GM12878 (cell line): ENCODE data around the gene VSTM4. TPM values are rescaled to one million over a fixed set of nuclear protein-coding genes. Genes with fewer than 3 reads are reported as not detected.

Experiments
- ATAC-seq: fragments of 200-7000 bp; cut with Tn5 transposase; 3 replicates; pipeline ENCODE4 v1.9.1; 2020; ENCODE audit warnings: mild to moderate bottlenecking, moderate library complexity
- BruUV-seq: library from RNA; stranded (reverse); fragments of 400-500 nt; replicated peaks from 2 replicates; lab custom pipeline; 2021; lab: Mats Ljungman, UMichigan
- CTCF ChIA-PET: fragments of 300-600 bp; sonication (Branson Sonifier 250); formaldehyde crosslinking; extraction: SDS; loops from one replicate; lab custom pipeline; 2021; ENCODE audit warnings: inconsistent platforms; lab: Yijun Ruan, JAX
- POLR2A ChIA-PET: fragments of 350-600 bp; formaldehyde crosslinking; extraction: SDS; loops from one replicate; lab custom pipeline; 2021; ENCODE audit warnings: inconsistent platforms; lab: Charles Lee
- RAD21 ChIA-PET: fragments of 300-600 bp; sonication (Branson Sonifier 250); formaldehyde crosslinking; loops from one replicate; lab custom pipeline; 2023; ENCODE audit warnings: antibody characterized with exemption; ENCODE audit not compliant: unreplicated experiment; lab: Charles Lee
- SMC1A ChIA-PET: fragments of 300-600 bp; sonication (Branson Sonifier 250); formaldehyde crosslinking; loops from one replicate; lab custom pipeline; 2023; ENCODE audit not compliant: unreplicated experiment, uncharacterized antibody; lab: Charles Lee
- DNase-seq: peaks from one replicate; pipeline ENCODE4 v3.0.0-alpha.2; 2011; ENCODE audit warnings: low read depth, low spot score
- FAIRE-seq: peaks from 3 replicates; lab custom pipeline; 2011; peaks lifted over from hg19 to GRCh38; lab: Jason Lieb, UNC
- H2AFZ ChIP-seq: 2 replicates; pipeline ENCODE4 v1.6.0; 2011; ENCODE audit warnings: low read depth, low read length, control low read depth; ENCODE audit not compliant: control insufficient read depth
- H3K27ac ChIP-seq: 2 replicates; pipeline ENCODE4 v1.5.1; 2011; ENCODE audit warnings: control low read depth; ENCODE audit not compliant: control insufficient read depth, insufficient read depth
- H3K27me3 ChIP-seq, 2 experiments: replicated peaks in 1 of 2; 2 replicates each; pipeline versions ENCODE4 v1.6.0 to v1.6.1; 2011; ENCODE audit warnings: low read length in 1 of 2; ENCODE audit not compliant: control insufficient read depth in 2 of 2, insufficient read depth in 2 of 2
- H3K36me3 ChIP-seq, 2 experiments: 2 replicates each; pipeline ENCODE4 v1.5.1; 2011; ENCODE audit warnings: low read length in 1 of 2; ENCODE audit not compliant: control insufficient read depth in 2 of 2, insufficient read depth in 2 of 2
- H3K4me1 ChIP-seq: 2 replicates; pipeline ENCODE4 v1.6.1; 2011; ENCODE audit warnings: mild to moderate bottlenecking, low read length, moderate library complexity, mixed read lengths; ENCODE audit not compliant: control insufficient read depth, insufficient read depth
- H3K4me2 ChIP-seq: 2 replicates; pipeline ENCODE4 v1.6.0; 2011; ENCODE audit warnings: control low read depth; ENCODE audit not compliant: control insufficient read depth, insufficient read depth
- H3K4me3 ChIP-seq: fragments of 200-600 bp; sonication (generic); 2 replicates; pipeline ENCODE4 v1.5.1; 2016
- H3K79me2 ChIP-seq: 2 replicates; pipeline ENCODE4 v1.6.0; 2011; ENCODE audit warnings: low read length; ENCODE audit not compliant: control insufficient read depth, insufficient read depth
- H3K9ac ChIP-seq: 2 replicates; pipeline ENCODE4 v1.8.0; 2011; ENCODE audit warnings: low read length, control low read depth, mixed read lengths; ENCODE audit not compliant: control insufficient read depth, insufficient read depth
- H3K9me3 ChIP-seq: replicated peaks from 3 replicates; pipeline ENCODE4 v1.5.1; 2011; ENCODE audit warnings: mild to moderate bottlenecking, low read length; ENCODE audit not compliant: control insufficient read depth, insufficient read depth
- H4K20me1 ChIP-seq: 2 replicates; pipeline ENCODE4 v1.6.0; 2011; ENCODE audit not compliant: control insufficient read depth, insufficient read depth
- BCL11A ChIP-seq: IDR thresholded peaks from 2 replicates; pipeline ENCODE4 v1.6.1; 2011; ENCODE audit warnings: low read depth, low read length
- CHD2 ChIP-seq: IDR thresholded peaks from 2 replicates; pipeline ENCODE4 v1.6.1; 2011; ENCODE audit warnings: low read depth, low read length, improper control_type of control experiment, borderline replicate concordance
- CREM ChIP-seq: IDR thresholded peaks from 2 replicates; pipeline ENCODE4 v1.6.1; 2014; ENCODE audit warnings: antibody characterized with exemption, low read depth
- ELK1 ChIP-seq: IDR thresholded peaks from 2 replicates; pipeline ENCODE4 v1.6.1; 2012; ENCODE audit warnings: low read depth, low read length, improper control_type of control experiment
- ESRRA ChIP-seq: IDR thresholded peaks from 2 replicates; pipeline ENCODE4 v1.6.1; 2012; ENCODE audit warnings: mild to moderate bottlenecking, low read length, improper control_type of control experiment
- IKZF1 ChIP-seq: fragments of 450-650 bp; conservative IDR thresholded peaks from 2 replicates; pipeline ENCODE4 v1.6.1; 2017; ENCODE audit warnings: antibody characterized with exemption, mild to moderate bottlenecking
- IKZF2 ChIP-seq, 2 experiments: fragments of 450-650 bp; IDR thresholded peaks; 2 replicates each; pipeline ENCODE4 v1.6.1; 2017; ENCODE audit warnings: mild to moderate bottlenecking in 2 of 2, moderate library complexity in 2 of 2
- IRF5 ChIP-seq: fragments of 450-650 bp; IDR thresholded peaks from 2 replicates; pipeline ENCODE4 v1.6.1; 2017; ENCODE audit warnings: borderline replicate concordance
- LARP7 ChIP-seq: fragments of 450-650 bp; IDR thresholded peaks from 2 replicates; pipeline ENCODE4 v1.6.1; 2017; ENCODE audit warnings: mild to moderate bottlenecking
- MEF2B ChIP-seq: fragments of 450-650 bp; IDR thresholded peaks from 2 replicates; pipeline ENCODE4 v1.6.1; 2018; ENCODE audit warnings: mild to moderate bottlenecking, moderate library complexity; ENCODE audit not compliant: partially characterized antibody, poor library complexity, severe bottlenecking
- MTA2 ChIP-seq: fragments of 450-650 bp; IDR thresholded peaks from 2 replicates; pipeline ENCODE4 v1.6.1; 2016; ENCODE audit warnings: low read depth, mild to moderate bottlenecking, moderate library complexity
- NKRF ChIP-seq: fragments of 450-650 bp; conservative IDR thresholded peaks from 2 replicates; pipeline ENCODE4 v1.6.1; 2017; ENCODE audit warnings: mild to moderate bottlenecking, moderate library complexity
- NR2F1 ChIP-seq: fragments of 450-650 bp; conservative IDR thresholded peaks from 2 replicates; pipeline ENCODE4 v1.6.1; 2017; ENCODE audit warnings: mild to moderate bottlenecking
- RELB ChIP-seq: fragments of 450-650 bp; IDR thresholded peaks from 2 replicates; pipeline ENCODE4 v1.6.1; 2017; ENCODE audit warnings: low read depth, mild to moderate bottlenecking, moderate library complexity
- RFX5 ChIP-seq: IDR thresholded peaks from 2 replicates; pipeline ENCODE4 v1.6.1; 2011; ENCODE audit warnings: low read depth, low read length, improper control_type of control experiment
- RUNX3 ChIP-seq: IDR thresholded peaks from 2 replicates; pipeline ENCODE4 v1.6.1; 2012; ENCODE audit warnings: low read length, inconsistent platforms
- SP1 ChIP-seq: IDR thresholded peaks from one replicate; pipeline ENCODE4 v1.6.1; 2011; ENCODE audit warnings: low read depth, low read length
- TARDBP ChIP-seq: IDR thresholded peaks from 2 replicates; pipeline ENCODE4 v1.6.1; 2016; ENCODE audit warnings: borderline replicate concordance
- ZBED1 ChIP-seq: IDR thresholded peaks from 2 replicates; pipeline ENCODE4 v1.6.1; 2016; ENCODE audit warnings: borderline replicate concordance
- WGBS: methylation state at CpG from one replicate; pipeline ENCODE4 v1.1.6; 2016; ENCODE audit warnings: low lambda C conversion rate; ENCODE audit not compliant: insufficient replicate concordance, insufficient coverage; ENCODE audit errors: missing lambda C conversion rate; 5-methylcytosine and 5-hydroxymethylcytosine counted together
- in situ Hi-C: fragments of 300-500 bp; cut with MboI; formaldehyde crosslinking; loops from 9 replicates; pipeline ENCODE4 v1.14.3; 2018; ENCODE audit warnings: mixed read lengths
- intact Hi-C: fragments of 100-400 bp; cut with micrococcal nuclease; formaldehyde crosslinking; loops from one replicate; pipeline ENCODE4 v1.14.2; 2022; ENCODE audit not compliant: unreplicated experiment
- polyA plus RNA-seq, 11 experiments: library from polyadenylated mRNA; depleted of rRNA in 4 of 11; unstranded in 6 of 11; stranded (reverse) in 5 of 11; fragments of >200 nt; fragmentation: Nextera tagmentation in 4 of 11; fragmentation: Illumina TruSeq in 1 of 11; extraction: Ambion mirVana in 4 of 11; extraction: Trizol in 1 of 11; gene quantifications; 1 replicate in 1 of 11; 2 replicates in 10 of 11; pipeline versions ENCODE4 v1.2.1 to v1.2.3, GENCODE V29; 2011 to 2016; ENCODE audit warnings: inconsistent platforms in 2 of 11, missing spikeins in 2 of 11, low read depth in 1 of 11
- total RNA-seq, 4 experiments: library from RNA; depleted of rRNA in 3 of 4; stranded (reverse); fragments of >200 nt in 3 of 4; fragmentation: Illumina TruSeq in 1 of 4; extraction: Trizol in 1 of 4; gene quantifications; 2 replicates each; pipeline versions ENCODE4 v1.2.1 to v1.2.3, GENCODE V29; 2013 to 2021

VSTM4 gene
- total and polyA plus RNA-seq, 10 of the 15 experiments (the other 5 are each of a cell fraction or from before 2014, with no cell fraction given): 0.01 to 0.14 (median 0.02) TPM; not detected in 7

- no peaks in the 10 kb centered on the region for H3K36me3 ChIP-seq
- intact Hi-C loops (no loop called here), in situ Hi-C loops (no loop called here)
- H3K79me2 ChIP-seq: no peaks in the 10 kb centered on the region
- H3K4me3 ChIP-seq: no peak overlapping the region
- no peak overlapping the region for H3K9ac ChIP-seq
- no peak for FAIRE-seq
- POLR2A ChIA-PET: interaction anchor here (1.1 to 1.3 kb wide), 2 partner anchors 29 to 89 kb away, joined by 3 to 4 read pairs; no protein-coding TSS in a partner anchor
- no peak overlapping the region for H3K4me2 ChIP-seq
- H3K27ac ChIP-seq: no peak overlapping the region
- RAD21 ChIA-PET: interaction anchor here (0.9 to 2.0 kb wide), 7 partner anchors 11 to 89 kb away, joined by 3 to 6 read pairs (median 4); no protein-coding TSS in a partner anchor
- 12% methylated on average over 5 of the region's 5 CpGs for WGBS
- no peak for DNase-seq
- H2AFZ ChIP-seq: no peak overlapping the region
- CTCF ChIA-PET: interaction anchor here (0.9 kb wide), 2 partner anchors 9 to 40 kb away, joined by 3 to 4 read pairs; no protein-coding TSS in a partner anchor
- H3K9me3 ChIP-seq: no peaks in the 10 kb centered on the region
- H3K27me3 ChIP-seq: no peaks in the 10 kb centered on the region
- BruUV-seq: no TSS peak
- H3K4me1 ChIP-seq: no peaks in the 10 kb centered on the region
- H4K20me1 ChIP-seq: no peaks in the 10 kb centered on the region
- ATAC-seq: peak; percentile 92
- SMC1A ChIA-PET: interaction anchor here (0.7 to 2.6 kb wide), 9 partner anchors 10 to 88 kb away, joined by 3 to 8 read pairs (median 4); no protein-coding TSS in a partner anchor
- TF ChIP-seq IKZF2 (IDR thresholded peaks at IDR 0.05) (peak; percentile 17 to 35; a peak in 1 of 4 replicates), LARP7 (0 out of 2 replicates have a peak, but pooled peaks have one; percentile 15), TARDBP (no peak), ESRRA (no peak), ZBED1 (no peak), SP1 (no peak), NR2F1 (peak; percentile 54; the same call in 1 of the 2 replicates), ELK1 (no peak), RELB (peak; percentile 36; the same call in 1 of the 2 replicates), MTA2 (no peak; the same call in 1 of the 2 replicates), IKZF1 (peak; percentile 51), IRF5 (no peak), RUNX3 (no peak), CREM (no peak), MEF2B (peak; percentile 38), NKRF (no peak), RFX5 (no peak), CHD2 (no peak), BCL11A (no peak)
Observed at GRCh38 chr10:49141541-49142332, 26.4 kb upstream of the VSTM4 start.
